Upper lobe of left lung (tissue), 6 donors: Measurements from ENCODE around the gene USH1C. TPM values are rescaled to one million over a fixed set of nuclear protein-coding genes. Genes with fewer than 3 reads are reported as not detected.
A peak's percentile ranks its signal among the peaks of the same experiment; 100 is the strongest.

Experiments
- ATAC-seq, 2 donors: fragments of 200-7000 bp; cut with Tn5 transposase; one replicate each; pipeline ENCODE4 v1.9.1; 2022; ENCODE audit warnings: mild to moderate bottlenecking in 2 of 2, moderate library complexity in 2 of 2; ENCODE audit not compliant: low FRiP score in 2 of 2
- DNase-seq, 2 donors: peaks; one replicate each; pipeline ENCODE4 v3.0.0-alpha.2; 2019 to 2020
- H3K27ac ChIP-seq, 4 donors: fragments of 200-600 bp; sonication (generic); one replicate each; pipeline ENCODE4 v1.5.1; 2016 to 2019
- H3K27me3 ChIP-seq, 4 donors: fragments of 200-600 bp; sonication (generic); one replicate each; pipeline ENCODE4 v1.5.1; 2017 to 2019
- H3K36me3 ChIP-seq, 4 donors: fragments of 200-600 bp; sonication (generic); one replicate each; pipeline ENCODE4 v1.5.1; 2016 to 2019
- H3K4me1 ChIP-seq, 4 donors: fragments of 200-600 bp; sonication (generic); one replicate each; pipeline ENCODE4 v1.5.1; 2018 to 2019
- H3K4me3 ChIP-seq, 4 donors: fragments of 200-600 bp; sonication (generic); one replicate each; pipeline ENCODE4 v1.5.1; 2017 to 2019; ENCODE audit warnings: mild to moderate bottlenecking in 2 of 4, moderate library complexity in 1 of 4
- H3K9me3 ChIP-seq, 4 donors: fragments of 200-600 bp; sonication (generic); one replicate each; pipeline ENCODE4 v1.5.1; 2018 to 2019
- CTCF ChIP-seq, 6 experiments: fragments of 450-650 bp in 4 of 6; fragments of 200-600 bp in 2 of 6; sonication (generic) in 2 of 6; IDR thresholded peaks; one replicate each; pipeline ENCODE4 v1.5.1; 2016 to 2019; ENCODE audit warnings: antibody characterized with exemption in 6 of 6
- EP300 ChIP-seq, 4 donors: sonication (generic); formaldehyde crosslinking; IDR thresholded peaks; one replicate each; pipeline ENCODE4 v1.5.1; 2017; ENCODE audit warnings: antibody characterized with exemption in 4 of 4, control low read depth in 2 of 4
- POLR2A ChIP-seq, 4 donors: fragments of 450-650 bp; IDR thresholded peaks; one replicate each; pipeline ENCODE4 v1.5.1; 2016 to 2017; ENCODE audit warnings: antibody characterized with exemption in 4 of 4, mild to moderate bottlenecking in 2 of 4
- POLR2AphosphoS5 ChIP-seq, 2 donors: sonication (generic); formaldehyde crosslinking; IDR thresholded peaks; one replicate each; pipeline ENCODE4 v1.5.1; 2017; ENCODE audit warnings: antibody characterized with exemption in 2 of 2
- WGBS, 2 donors: methylation state at CpG; one replicate each; pipeline ENCODE4 v1.1.5; 2017 to 2018; 5-methylcytosine and 5-hydroxymethylcytosine counted together
- total RNA-seq, 6 donors: library from RNA; depleted of rRNA in 4 of 6; stranded (reverse); fragments of >200 nt in 4 of 6; gene quantifications; one replicate each; pipeline versions ENCODE4 v1.1.0 to v1.2.1, GENCODE V29; 2016 to 2021
- donor health status: DM: no; HTN: no; CAD: no; lungs with moderate emphysema.
- donor health status: DM: no; HTN: yes; CAD: no; lungs with severe emphysema.

USH1C gene
- total RNA-seq, 6 donors from 2014 or later = 0.20 to 2.5 (median 1.2) TPM; not detected in 3

GRCh38 chr11:17504330-17505107 lies 39.7 kb downstream of the USH1C start:
- Histone ChIP-seq H3K9me3 (no peaks in the 10 kb centered on the region), H3K4me1 (peaks cover 0 to 3% (median 0%) of the 10 kb centered on the region in 4 donors), H3K27ac (no peak overlapping the region), H3K4me3 (no peak overlapping the region), H3K36me3 (no peaks in the 10 kb centered on the region), H3K27me3 (no peaks in the 10 kb centered on the region)
- ATAC-seq (peak; percentile 72 to 76), DNase-seq (peak; percentile 75 to 93)
- TF ChIP-seq CTCF (IDR thresholded peaks at IDR 0.05) (peak; percentile 77 to 92 (median 88)), POLR2A (IDR thresholded peaks at IDR 0.05) (no peak)
- 35 to 41% methylated on average over 9 of the region's 9 CpGs for WGBS, 2 donors

- no peak overlapping the region for H3K27ac ChIP-seq
- no peaks in the 10 kb centered on the region for H3K9me3 ChIP-seq
- no peak overlapping the region for H3K4me3 ChIP-seq
- H3K27me3 ChIP-seq = no peaks in the 10 kb centered on the region
- TF ChIP-seq POLR2AphosphoS5 (IDR thresholded peaks at IDR 0.05) (no peak), POLR2A (IDR thresholded peaks at IDR 0.05) (no peak), EP300 (IDR thresholded peaks at IDR 0.05) (no peak), CTCF (IDR thresholded peaks at IDR 0.05) (no peak)
- H3K4me1 ChIP-seq = peaks cover 0 to 3% (median 0%) of the 10 kb centered on the region in 4 donors
- ATAC-seq = no peak
- H3K36me3 ChIP-seq = no peaks in the 10 kb centered on the region
- WGBS, 2 donors = 80 to 84% methylated on average over 4 of the region's 4 CpGs
- DNase-seq = peak in 1 of 2 donors; percentile 42
These were observed 41.6 kb downstream of the USH1C start for GRCh38 chr11:17502630-17503029.

- ATAC-seq = no peak
- Histone ChIP-seq H3K27ac (no peak overlapping the region), H3K27me3 (no peaks in the 10 kb centered on the region), H3K9me3 (no peaks in the 10 kb centered on the region), H3K36me3 (no peaks in the 10 kb centered on the region), H3K4me3 (no peak overlapping the region), H3K4me1 (peaks cover 0 to 3% (median 0%) of the 10 kb centered on the region in 4 donors)
- no peak for TF ChIP-seq CTCF (IDR thresholded peaks at IDR 0.05)
- no peak for TF ChIP-seq POLR2A (IDR thresholded peaks at IDR 0.05)
- TF ChIP-seq POLR2AphosphoS5 (IDR thresholded peaks at IDR 0.05) = no peak
- no peak for TF ChIP-seq EP300 (IDR thresholded peaks at IDR 0.05)
- WGBS, 2 donors = 93 to 94% methylated on average over 8 to 12 of the region's 12 CpGs
- peak in 1 of 2 donors; percentile 38 for DNase-seq
These were observed 43.5 kb downstream of the USH1C start for GRCh38 chr11:17500673-17501072.

- ATAC-seq (no peak), DNase-seq (no peak)
- TF ChIP-seq CTCF (IDR thresholded peaks at IDR 0.05) = no peak
- no peak for TF ChIP-seq EP300 (IDR thresholded peaks at IDR 0.05)
- TF ChIP-seq POLR2AphosphoS5 (IDR thresholded peaks at IDR 0.05) = no peak
- no peak for TF ChIP-seq POLR2A (IDR thresholded peaks at IDR 0.05)
- WGBS, 2 donors = 81 to 89% methylated on average over 5 of the region's 5 CpGs
- Histone ChIP-seq H3K27ac (no peak overlapping the region), H3K36me3 (no peaks in the 10 kb centered on the region), H3K9me3 (no peaks in the 10 kb centered on the region), H3K4me1 (no peaks in the 10 kb centered on the region), H3K4me3 (no peak overlapping the region), H3K27me3 (no peaks in the 10 kb centered on the region)
These were observed 45.7 kb downstream of the USH1C start for GRCh38 chr11:17498475-17498874.

- TF ChIP-seq CTCF (IDR thresholded peaks at IDR 0.05) (no peak), POLR2AphosphoS5 (IDR thresholded peaks at IDR 0.05) (no peak), POLR2A (IDR thresholded peaks at IDR 0.05) (no peak), EP300 (IDR thresholded peaks at IDR 0.05) (no peak)
- ATAC-seq = no peak
- peak in 1 of 2 donors; percentile 28 for DNase-seq
- Histone ChIP-seq H3K4me1 (no peaks in the 10 kb centered on the region), H3K9me3 (no peaks in the 10 kb centered on the region), H3K4me3 (no peak overlapping the region), H3K27me3 (no peaks in the 10 kb centered on the region), H3K36me3 (no peaks in the 10 kb centered on the region), H3K27ac (no peak overlapping the region)
- WGBS, 2 donors = 49 to 67% methylated on average over 3 to 4 of the region's 4 CpGs
These were observed 46.2 kb downstream of the USH1C start for GRCh38 chr11:17498058-17498457.
